Lower leg skin (tissue), 4 donors: ENCODE results near the gene FASTKD3. TPM values are rescaled to one million over a fixed set of nuclear protein-coding genes. Genes with fewer than 3 reads are reported as not detected.

Experiments used
- DNase-seq, 2 donors: peaks; one replicate each; pipeline ENCODE4 v3.0.0-alpha.2; 2019; ENCODE audit warnings: low spot score in 2 of 2
- H3K4me3 ChIP-seq: fragments of 200-600 bp; sonication (generic); 2 replicates; pipeline ENCODE4 v1.5.1; 2017; ENCODE audit warnings: mild to moderate bottlenecking, low read depth; ENCODE audit not compliant: poor library complexity, severe bottlenecking
- CTCF ChIP-seq, 3 donors: fragments of 450-650 bp; IDR thresholded peaks; one replicate each; pipeline ENCODE4 v1.5.1; 2016; ENCODE audit warnings: antibody characterized with exemption in 3 of 3, mild to moderate bottlenecking in 3 of 3, moderate library complexity in 2 of 3
- POLR2A ChIP-seq, 2 donors: fragments of 450-650 bp; IDR thresholded peaks; one replicate each; pipeline ENCODE4 v1.6.1; 2016 to 2017; ENCODE audit warnings: antibody characterized with exemption in 2 of 2, mild to moderate bottlenecking in 1 of 2, moderate library complexity in 1 of 2
- WGBS, 2 donors: methylation state at CpG; one replicate each; pipeline ENCODE4 v1.1.5; 2018; 5-methylcytosine and 5-hydroxymethylcytosine counted together
- intact Hi-C: fragments of 100-400 bp; cut with DNase I; formaldehyde crosslinking; loops from one replicate; pipeline ENCODE4 v1.15.0; 2023; ENCODE audit warnings: low total_unique reads
- total RNA-seq, 4 donors: library from RNA; depleted of rRNA; stranded (reverse); fragments of >200 nt; gene quantifications; one replicate each; pipeline ENCODE4 v1.1.0, GENCODE V29; 2016

Gene FASTKD3
- total RNA-seq, 4 donors from 2014 or later: 6.0 to 17.6 (median 8.4) TPM

DNA sequence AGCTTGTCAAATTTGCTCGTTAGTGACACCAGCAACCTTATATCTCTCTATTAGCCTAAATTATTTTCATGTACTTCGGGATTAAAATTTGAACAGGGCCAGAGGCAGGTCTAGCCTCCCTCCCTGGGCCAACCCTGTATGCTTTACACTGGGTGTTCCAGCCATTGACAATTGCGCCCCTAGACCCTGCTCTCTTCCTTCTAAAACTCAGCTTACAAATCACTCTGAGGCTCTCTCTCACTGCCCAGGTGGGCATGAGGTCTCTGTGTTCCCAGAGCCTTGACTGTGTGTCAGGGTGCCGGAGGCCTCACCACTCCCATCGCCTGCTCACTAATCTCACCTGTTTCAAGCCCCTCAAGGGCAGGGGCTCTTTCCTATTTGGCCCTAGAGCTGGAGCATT, 11.5 kb downstream of the FASTKD3 start:
- DNase-seq: no peak
- no peak overlapping the region for H3K4me3 ChIP-seq
- no peak for TF ChIP-seq CTCF (IDR thresholded peaks at IDR 0.05)
- TF ChIP-seq POLR2A (IDR thresholded peaks at IDR 0.05): no peak
- 81 to 91% methylated on average over 5 of the region's 5 CpGs for WGBS, 2 donors
- intact Hi-C loops: no loop called here

DNA sequence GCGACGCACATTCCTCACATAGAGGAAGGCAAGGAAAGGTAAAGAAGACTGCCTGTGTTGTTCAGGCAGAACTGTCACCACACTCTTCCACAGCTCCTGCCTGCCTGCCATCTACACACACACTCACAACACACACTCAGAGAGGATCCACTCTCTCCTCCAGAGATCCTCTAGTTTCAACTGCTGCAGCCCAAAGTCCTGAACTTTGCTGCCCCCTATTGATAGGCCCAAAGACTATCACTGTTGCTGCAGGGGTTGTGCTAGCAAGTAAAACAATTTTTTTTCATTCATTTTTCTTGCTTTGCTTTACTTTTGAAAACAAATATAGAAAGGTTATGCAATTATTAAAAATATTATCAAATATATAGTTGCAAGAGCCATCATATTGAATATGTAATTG, 12.0 kb downstream of the FASTKD3 start:
- no peak overlapping the region for H3K4me3 ChIP-seq
- intact Hi-C loops: no loop called here
- WGBS, 2 donors: 85 to 100% methylated on average over 2 of the region's 2 CpGs
- TF ChIP-seq POLR2A (IDR thresholded peaks at IDR 0.05): no peak
- TF ChIP-seq CTCF (IDR thresholded peaks at IDR 0.05): no peak
- no peak for DNase-seq

DNA sequence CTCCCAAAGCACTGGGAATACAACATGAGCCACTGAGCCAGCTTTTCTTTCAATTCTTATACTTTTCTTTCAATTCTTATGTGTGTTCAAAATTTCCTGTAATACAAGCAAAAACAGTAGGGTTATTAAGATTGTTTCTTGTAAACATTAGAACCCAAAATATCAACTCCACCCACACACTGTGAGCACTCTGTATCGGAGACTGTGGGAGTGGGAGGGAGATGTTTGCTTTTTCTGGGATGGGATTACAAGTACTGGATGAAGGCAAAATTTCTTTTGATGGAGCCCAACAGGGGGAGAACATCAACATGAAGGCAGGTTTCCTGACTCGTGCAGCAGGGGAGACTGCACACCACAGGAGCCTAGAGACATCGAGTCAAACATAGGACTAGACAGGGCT, 13.2 kb downstream of the FASTKD3 start:
- intact Hi-C loops: no loop called here
- WGBS, 2 donors: 65 to 70% methylated on average over 3 of the region's 3 CpGs
- TF ChIP-seq CTCF (IDR thresholded peaks at IDR 0.05) (no peak), POLR2A (IDR thresholded peaks at IDR 0.05) (no peak)
- no peak for DNase-seq
- no peak overlapping the region for H3K4me3 ChIP-seq

GRCh38 chr5:7852988-7853387, 15.8 kb downstream of the FASTKD3 start:
- TF ChIP-seq CTCF (IDR thresholded peaks at IDR 0.05): no peak
- no peak for TF ChIP-seq POLR2A (IDR thresholded peaks at IDR 0.05)
- intact Hi-C loops: no loop called here
- H3K4me3 ChIP-seq: no peak overlapping the region
- no peak for DNase-seq
- 81 to 91% methylated on average over 2 of the region's 2 CpGs for whole genome bisulfite sequencing, 2 donors

- WGBS, 2 donors: 58 to 67% methylated on average over 1 of the region's 1 CpG
- no peak for DNase-seq
- intact Hi-C loops: no loop called here
- no peak overlapping the region for H3K4me3 ChIP-seq
- TF ChIP-seq POLR2A (IDR thresholded peaks at IDR 0.05): no peak
- TF ChIP-seq CTCF (IDR thresholded peaks at IDR 0.05): no peak
These were observed 16.3 kb downstream of the FASTKD3 start for GRCh38 chr5:7852542-7852941.

DNA sequence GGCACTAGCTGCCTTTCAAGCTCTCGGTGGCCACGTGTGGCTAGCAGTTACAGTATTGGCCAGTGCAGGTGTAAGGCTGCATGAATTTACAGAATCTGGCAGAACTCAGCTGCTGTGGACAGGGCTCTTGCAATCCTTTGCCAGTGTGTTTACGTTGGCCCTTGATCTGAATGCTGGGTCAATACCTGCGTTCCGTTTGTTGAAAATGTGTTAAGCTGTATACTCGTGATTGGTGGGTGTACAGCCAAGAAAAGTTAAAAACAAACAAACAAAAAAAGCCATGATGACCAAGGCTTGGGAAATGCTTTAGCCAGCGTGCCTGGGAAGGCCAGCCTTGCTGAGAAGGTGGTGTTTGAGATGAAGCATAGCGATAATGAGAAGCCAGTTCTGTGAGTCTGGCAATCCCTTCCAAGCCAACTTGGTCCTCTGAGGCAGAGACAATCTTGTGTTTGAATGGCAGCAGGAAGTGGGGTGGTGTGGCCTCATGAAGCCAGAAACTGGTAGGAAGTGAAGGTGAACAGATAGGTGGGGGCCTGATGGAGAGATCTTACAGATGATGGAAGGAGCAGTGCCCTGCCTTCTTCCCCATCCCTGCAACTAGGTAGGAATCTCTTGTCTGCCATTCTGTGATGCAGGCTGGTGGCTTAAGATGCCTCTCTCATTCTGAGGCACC, 17.1 kb downstream of the FASTKD3 start:
- H3K4me3 ChIP-seq: no peak overlapping the region
- WGBS, 2 donors: 86 to 87% methylated on average over 8 of the region's 8 CpGs
- intact Hi-C loops: no loop called here
- no peak for DNase-seq
- TF ChIP-seq CTCF (IDR thresholded peaks at IDR 0.05) (no peak), POLR2A (IDR thresholded peaks at IDR 0.05) (no peak)
